ENCODE results near the gene AURKAIP1. TPM values are rescaled to one million over a fixed set of nuclear protein-coding genes. Genes with fewer than 3 reads are reported as not detected.

The AURKAIP1 gene
- total and polyA plus RNA-seq, 9 of the 15 experiments (the other 6 are each of a cell fraction or from before 2014, with no cell fraction given), result 7.8 to 478 (median 92.0) TPM

DNA sequence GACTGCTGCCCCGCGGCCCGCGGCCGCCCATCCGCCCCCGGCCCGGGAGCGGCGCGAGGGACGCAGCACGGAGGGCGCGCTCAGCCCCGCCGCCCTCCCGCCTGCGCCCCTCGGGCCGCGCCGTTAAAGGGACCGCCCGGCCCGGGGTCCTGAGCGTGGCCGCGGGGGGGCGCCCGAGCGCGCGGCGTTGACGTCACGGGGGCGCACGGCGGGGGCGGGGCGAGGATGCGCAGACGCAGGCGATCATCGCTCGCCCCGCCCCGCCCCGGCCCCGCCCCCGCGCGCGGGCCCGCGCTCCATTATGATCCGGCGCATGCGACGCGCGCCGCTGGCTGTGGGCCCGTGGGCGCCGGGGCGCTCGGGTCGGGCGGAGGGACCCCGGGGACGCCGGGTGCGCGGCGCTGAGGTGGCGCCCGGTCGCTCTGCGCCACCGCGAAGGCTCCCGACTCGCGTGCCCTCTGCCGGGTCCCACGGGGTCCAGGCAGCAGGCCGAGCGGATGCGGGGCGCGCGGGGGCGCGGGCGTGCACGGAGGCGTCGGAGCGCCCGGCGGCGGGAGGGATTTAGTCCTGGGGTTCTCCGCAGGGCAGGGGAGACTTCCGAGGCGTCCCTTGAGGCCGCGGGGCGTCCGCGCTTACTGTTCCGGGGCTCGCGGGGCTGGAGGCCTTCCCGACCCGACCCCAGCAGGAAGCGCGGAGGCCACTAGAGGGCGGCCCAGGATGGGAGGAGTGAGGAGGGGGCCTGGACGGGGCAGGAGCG, 25.6 kb downstream of the AURKAIP1 start, which contains the start of gene DVL1 (continued):
- TF ChIP-seq, protein P1, sequence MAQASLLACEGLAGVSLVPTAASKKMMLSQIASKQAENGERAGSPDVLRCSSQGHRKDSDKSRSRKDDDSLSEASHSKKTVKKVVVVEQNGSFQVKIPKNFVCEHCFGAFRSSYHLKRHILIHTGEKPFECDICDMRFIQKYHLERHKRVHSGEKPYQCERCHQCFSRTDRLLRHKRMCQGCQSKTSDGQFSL (CRISPR knock-in tag; IDR thresholded peaks at IDR 0.05), result peak; percentile 93
- TF ChIP-seq, protein P1 (tag; IDR thresholded peaks at IDR 0.05), result peak in 1 of 2 experiments; percentile 47; a peak in 1 of 4 replicates
- no peak for TF ChIP-seq MITF (IDR thresholded peaks at IDR 0.05)
- TF ChIP-seq ZNF830 (CRISPR knock-in tag; IDR thresholded peaks at IDR 0.05), result no peak
- TF ChIP-seq E2F1 (CRISPR knock-in tag; IDR thresholded peaks at IDR 0.05), result peak; percentile 40; the same call in 1 of the 2 replicates
- TF ChIP-seq EZH2 (IDR thresholded peaks at IDR 0.05; ENCODE audit: borderline replicate concordance, low read depth, low read length), result no peak
- no peak for TF ChIP-seq POLR2H (tag; IDR thresholded peaks at IDR 0.05; ENCODE audit: low read depth)
- TF ChIP-seq ZFPM2 (CRISPR knock-in tag; IDR thresholded peaks at IDR 0.05), result peak; percentile 65; the same call in 1 of the 2 replicates
- no peak for TF ChIP-seq ZC3H11A (IDR thresholded peaks at IDR 0.05; ENCODE audit: low read depth, low read length)
- TF ChIP-seq, protein P2, sequence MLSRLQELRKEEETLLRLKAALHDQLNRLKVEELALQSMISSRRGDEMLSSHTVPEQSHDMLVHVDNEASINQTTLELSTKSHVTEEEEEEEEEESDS (CRISPR knock-in tag; IDR thresholded peaks at IDR 0.05), result no peak
- TF ChIP-seq, protein P3, sequence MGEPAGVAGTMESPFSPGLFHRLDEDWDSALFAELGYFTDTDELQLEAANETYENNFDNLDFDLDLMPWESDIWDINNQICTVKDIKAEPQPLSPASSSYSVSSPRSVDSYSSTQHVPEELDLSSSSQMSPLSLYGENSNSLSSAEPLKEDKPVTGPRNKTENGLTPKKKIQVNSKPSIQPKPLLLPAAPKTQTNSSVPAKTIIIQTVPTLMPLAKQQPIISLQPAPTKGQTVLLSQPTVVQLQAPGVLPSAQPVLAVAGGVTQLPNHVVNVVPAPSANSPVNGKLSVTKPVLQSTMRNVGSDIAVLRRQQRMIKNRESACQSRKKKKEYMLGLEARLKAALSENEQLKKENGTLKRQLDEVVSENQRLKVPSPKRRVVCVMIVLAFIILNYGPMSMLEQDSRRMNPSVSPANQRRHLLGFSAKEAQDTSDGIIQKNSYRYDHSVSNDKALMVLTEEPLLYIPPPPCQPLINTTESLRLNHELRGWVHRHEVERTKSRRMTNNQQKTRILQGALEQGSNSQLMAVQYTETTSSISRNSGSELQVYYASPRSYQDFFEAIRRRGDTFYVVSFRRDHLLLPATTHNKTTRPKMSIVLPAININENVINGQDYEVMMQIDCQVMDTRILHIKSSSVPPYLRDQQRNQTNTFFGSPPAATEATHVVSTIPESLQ (CRISPR knock-in tag; IDR thresholded peaks at IDR 0.05), result no peak
- no peak for TF ChIP-seq PML (IDR thresholded peaks at IDR 0.05; ENCODE audit: low read length)
- no peak for TF ChIP-seq MAFG (tag; conservative IDR thresholded peaks at IDR 0.05)
- peak; percentile 71 for TF ChIP-seq EGR1 (conservative IDR thresholded peaks at IDR 0.05)
- peak; percentile 83; the same call in 1 of the 2 replicates for TF ChIP-seq STAT6 (CRISPR knock-in tag; IDR thresholded peaks at IDR 0.05)
- peak; percentile 78 for TF ChIP-seq ZBTB17 (CRISPR knock-in tag; IDR thresholded peaks at IDR 0.05)
- TF ChIP-seq SOX6 (IDR thresholded peaks at IDR 0.05), result no peak
- TF ChIP-seq L3MBTL2 (IDR thresholded peaks at IDR 0.05), result peak; percentile 66
- no peak for TF ChIP-seq TAL1 (IDR thresholded peaks at IDR 0.05)
- TF ChIP-seq NFXL1 (CRISPR knock-in tag; IDR thresholded peaks at IDR 0.05), result no peak

All from K562 (cell line).